Measurements from ENCODE around the gene NECAB2.

Gene NECAB2

GRCh38 chr16:83926726-83927397 lies 41.2 kb upstream of the NECAB2 start:
- ATAC-seq = peak; percentile 92
- TF ChIP-seq ZFP3 (CRISPR knock-in tag; IDR thresholded peaks at IDR 0.05) (no peak), GLIS3 (CRISPR knock-in tag; IDR thresholded peaks at IDR 0.05) (no peak), PPARA (CRISPR knock-in tag; IDR thresholded peaks at IDR 0.05; ENCODE audit: borderline replicate concordance) (no peak), RARB (CRISPR knock-in tag; IDR thresholded peaks at IDR 0.05) (no peak), ZNF565 (CRISPR knock-in tag; conservative IDR thresholded peaks at IDR 0.05; ENCODE audit: low read depth) (no peak), ZNF8 (CRISPR knock-in tag; IDR thresholded peaks at IDR 0.05) (no peak), BACH2 (CRISPR knock-in tag; IDR thresholded peaks at IDR 0.05; ENCODE audit: borderline replicate concordance) (no peak), CREB5 (CRISPR knock-in tag; IDR thresholded peaks at IDR 0.05; ENCODE audit: low read depth) (no peak), PATZ1 (CRISPR knock-in tag; IDR thresholded peaks at IDR 0.05; ENCODE audit: borderline replicate concordance) (no peak), SNAI2 (CRISPR knock-in tag; IDR thresholded peaks at IDR 0.05) (no peak), CSDC2 (CRISPR knock-in tag; IDR thresholded peaks at IDR 0.05) (no peak), ISL1 (CRISPR knock-in tag; IDR thresholded peaks at IDR 0.05) (no peak), TOX (CRISPR knock-in tag; IDR thresholded peaks at IDR 0.05; ENCODE audit: borderline replicate concordance) (no peak), OSR1 (CRISPR knock-in tag; IDR thresholded peaks at IDR 0.05) (no peak)

- no peak for TF ChIP-seq ESRRG (CRISPR knock-in tag; IDR thresholded peaks at IDR 0.05)
- no peak for TF ChIP-seq GLIS3 (CRISPR knock-in tag; IDR thresholded peaks at IDR 0.05)
- no peak for TF ChIP-seq PATZ1 (CRISPR knock-in tag; IDR thresholded peaks at IDR 0.05; ENCODE audit: borderline replicate concordance)
- no peak for TF ChIP-seq PPARA (CRISPR knock-in tag; IDR thresholded peaks at IDR 0.05; ENCODE audit: borderline replicate concordance)
- no peak for TF ChIP-seq TOX (CRISPR knock-in tag; IDR thresholded peaks at IDR 0.05; ENCODE audit: borderline replicate concordance)
- TF ChIP-seq CSDC2 (CRISPR knock-in tag; IDR thresholded peaks at IDR 0.05) = no peak
- TF ChIP-seq CSRNP3 (CRISPR knock-in tag; IDR thresholded peaks at IDR 0.05) = no peak
- no peak for TF ChIP-seq ZNF565 (CRISPR knock-in tag; conservative IDR thresholded peaks at IDR 0.05; ENCODE audit: low read depth)
- TF ChIP-seq RARB (CRISPR knock-in tag; IDR thresholded peaks at IDR 0.05) = no peak
- no peak for TF ChIP-seq ARNTL (CRISPR knock-in tag; IDR thresholded peaks at IDR 0.05; ENCODE audit: borderline replicate concordance, low read depth)
- no peak for TF ChIP-seq BACH2 (CRISPR knock-in tag; IDR thresholded peaks at IDR 0.05; ENCODE audit: borderline replicate concordance)
- no peak for TF ChIP-seq ZFP3 (CRISPR knock-in tag; IDR thresholded peaks at IDR 0.05)
- ATAC-seq = no peak
Measured at GRCh38 chr16:83928341-83929055, 39.5 kb upstream of the NECAB2 start.

GRCh38 chr16:83929811-83930555 lies 38.1 kb upstream of the NECAB2 start:
- TF ChIP-seq ZFP30 (CRISPR knock-in tag; IDR thresholded peaks at IDR 0.05) (no peak), ARNTL (CRISPR knock-in tag; IDR thresholded peaks at IDR 0.05; ENCODE audit: borderline replicate concordance, low read depth) (no peak), CSDC2 (CRISPR knock-in tag; IDR thresholded peaks at IDR 0.05) (no peak), ESRRG (CRISPR knock-in tag; IDR thresholded peaks at IDR 0.05) (no peak), CSRNP3 (CRISPR knock-in tag; IDR thresholded peaks at IDR 0.05) (no peak), PATZ1 (CRISPR knock-in tag; IDR thresholded peaks at IDR 0.05; ENCODE audit: borderline replicate concordance) (no peak), ZNF8 (CRISPR knock-in tag; IDR thresholded peaks at IDR 0.05) (no peak), OSR1 (CRISPR knock-in tag; IDR thresholded peaks at IDR 0.05) (no peak), ZC3H10 (CRISPR knock-in tag; IDR thresholded peaks at IDR 0.05) (no peak), RARB (CRISPR knock-in tag; IDR thresholded peaks at IDR 0.05) (no peak), ZFP3 (CRISPR knock-in tag; IDR thresholded peaks at IDR 0.05) (no peak)
- ATAC-seq = no peak
